GM19035 (cell line): ENCODE measurements around the gene AGAP1.

Experiments used
- ATAC-seq: cut with Tn5 transposase; IDR thresholded peaks from one replicate; pipeline ENCODE4 v1.9.1; 2021; ENCODE audit not compliant: unreplicated experiment

AGAP1 gene

GRCh38 chr2:236106761-236107160 lies 612.9 kb downstream of the AGAP1 start:
- no peak for ATAC-seq

- no peak for ATAC-seq
Measured at GRCh38 chr2:236107536-236107935, 613.7 kb downstream of the AGAP1 start.

- ATAC-seq, result no peak
Measured at GRCh38 chr2:236107942-236108625, 614.2 kb downstream of the AGAP1 start.

DNA sequence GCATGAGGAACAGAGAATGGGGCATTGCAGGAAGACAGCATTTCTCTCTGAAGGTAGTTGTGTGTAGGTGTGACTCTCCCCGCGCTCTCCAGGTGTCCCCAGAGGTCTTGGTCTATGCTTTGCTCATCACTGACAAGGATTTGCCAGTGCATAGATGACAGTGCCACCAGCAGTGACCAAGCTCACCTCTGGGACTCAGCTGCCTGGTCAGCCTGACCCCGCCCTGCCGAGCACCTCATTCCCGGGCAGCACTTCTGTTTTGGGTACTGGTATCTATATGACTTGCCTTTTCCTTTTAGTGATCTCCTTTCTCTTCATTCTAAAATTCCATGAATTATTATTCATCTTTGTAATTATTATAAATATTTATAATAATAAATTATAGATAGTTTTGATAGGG lies 615.2 kb downstream of the AGAP1 start:
- no peak for ATAC-seq

DNA sequence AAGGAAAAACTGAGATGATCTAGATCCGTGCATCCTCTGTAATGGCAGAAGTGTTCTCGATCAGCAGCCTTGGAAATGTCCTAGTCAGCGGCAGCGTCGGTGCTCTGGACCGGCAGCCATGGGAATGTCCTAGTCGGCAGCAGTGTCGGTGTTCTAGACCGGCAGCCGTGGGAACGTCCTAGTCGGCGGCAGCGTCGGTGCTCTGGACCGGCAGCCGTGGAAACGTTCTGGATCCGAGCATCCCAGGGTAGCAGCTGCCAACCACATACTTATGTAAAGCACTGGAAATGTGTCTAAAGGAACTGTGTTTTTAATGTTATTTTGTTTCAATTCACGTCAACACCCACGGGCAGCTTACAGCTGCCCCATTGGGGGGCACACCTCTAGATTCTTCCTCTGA lies 615.6 kb downstream of the AGAP1 start:
- ATAC-seq, result no peak

DNA sequence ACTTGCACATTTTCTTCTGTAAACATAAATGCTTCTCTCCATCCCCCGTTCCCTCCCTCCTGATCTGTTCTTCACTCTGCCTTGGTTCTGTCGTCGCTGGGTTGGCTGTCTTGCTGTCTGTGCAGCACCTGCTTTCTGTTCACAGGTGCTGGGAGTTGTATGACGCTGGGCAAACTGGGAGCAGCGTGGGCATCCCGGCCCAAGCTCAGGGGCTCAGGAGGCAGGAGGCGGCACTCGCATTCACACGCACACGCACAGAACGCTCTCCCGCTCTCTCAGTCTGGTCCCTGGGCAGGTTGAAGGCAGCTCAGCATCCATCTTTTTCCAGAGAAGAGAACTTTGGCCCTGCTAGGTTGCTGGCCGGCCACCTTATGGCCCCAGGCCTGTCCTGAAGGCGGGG lies 618.6 kb downstream of the AGAP1 start:
- no peak for ATAC-seq

GRCh38 chr2:236113425-236113824 lies 619.6 kb downstream of the AGAP1 start:
- no peak for ATAC-seq

GRCh38 chr2:236113948-236114347 lies 620.1 kb downstream of the AGAP1 start:
- ATAC-seq, result no peak

- no peak for ATAC-seq
Measured at GRCh38 chr2:236114959-236115358, 621.1 kb downstream of the AGAP1 start.

DNA sequence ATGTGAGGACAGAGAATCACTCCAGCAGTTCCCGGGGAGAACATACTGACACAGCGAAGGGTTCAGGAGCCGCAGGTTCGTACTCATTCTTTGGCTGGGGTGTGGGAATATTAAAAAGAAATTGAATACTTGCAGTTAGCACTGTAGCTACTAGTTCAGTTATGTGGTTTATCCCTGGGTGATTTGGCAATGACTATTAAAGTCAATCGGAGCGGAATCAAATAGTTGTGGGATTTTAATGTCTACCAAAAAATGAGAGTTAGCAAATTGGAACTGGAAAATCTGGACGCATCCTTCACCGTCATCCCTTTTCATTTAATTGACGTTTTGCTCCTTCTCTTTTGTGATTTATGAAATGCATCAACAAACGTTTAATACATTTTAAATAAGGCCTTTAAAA lies 623.6 kb downstream of the AGAP1 start:
- ATAC-seq, result no peak

GRCh38 chr2:236117861-236118269 lies 624.0 kb downstream of the AGAP1 start:
- no peak for ATAC-seq

GRCh38 chr2:236119003-236119402 lies 625.2 kb downstream of the AGAP1 start:
- ATAC-seq, result no peak

GRCh38 chr2:236119476-236119875 lies 625.6 kb downstream of the AGAP1 start:
- ATAC-seq, result no peak

DNA sequence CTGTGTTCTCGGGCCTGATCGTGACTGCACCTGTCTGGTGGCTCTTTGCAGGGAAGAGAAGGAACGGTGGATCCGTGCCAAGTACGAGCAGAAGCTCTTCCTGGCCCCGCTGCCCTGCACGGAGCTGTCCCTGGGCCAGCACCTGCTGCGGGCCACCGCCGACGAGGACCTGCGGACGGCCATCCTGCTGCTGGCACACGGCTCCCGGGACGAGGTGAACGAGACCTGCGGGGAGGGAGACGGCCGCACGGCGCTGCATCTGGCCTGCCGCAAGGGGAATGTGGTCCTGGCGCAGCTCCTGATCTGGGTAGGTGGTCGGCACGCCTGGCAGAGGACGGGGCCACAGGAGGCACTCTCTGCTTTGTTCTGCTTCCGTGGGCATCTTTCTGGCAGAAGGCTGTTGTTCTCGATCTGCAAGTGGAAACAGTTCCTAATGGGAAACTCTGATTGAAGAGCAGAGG lies 626.3 kb downstream of the AGAP1 start:
- ATAC-seq, result no peak

- no peak for ATAC-seq
Measured at GRCh38 chr2:236120829-236121228, 627.0 kb downstream of the AGAP1 start.

DNA sequence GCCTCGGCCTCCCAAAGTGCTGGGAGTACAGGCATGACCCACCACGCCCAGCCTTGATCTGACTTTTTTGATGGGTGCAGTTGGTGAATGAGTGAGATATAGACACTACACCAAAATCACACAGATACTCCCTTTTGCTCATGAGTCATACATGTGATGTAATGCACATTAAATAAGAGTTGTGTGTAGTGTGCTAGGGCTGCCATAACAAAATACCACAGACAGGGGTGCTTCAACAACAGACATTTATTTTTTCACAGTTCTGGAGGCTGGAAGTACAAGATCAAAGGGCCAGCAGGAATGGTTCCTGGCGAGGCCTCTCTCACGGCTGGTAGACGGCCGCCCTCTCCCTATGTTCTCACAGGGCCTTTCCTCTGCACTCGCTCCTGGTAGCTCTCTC lies 627.7 kb downstream of the AGAP1 start:
- no peak for ATAC-seq

DNA sequence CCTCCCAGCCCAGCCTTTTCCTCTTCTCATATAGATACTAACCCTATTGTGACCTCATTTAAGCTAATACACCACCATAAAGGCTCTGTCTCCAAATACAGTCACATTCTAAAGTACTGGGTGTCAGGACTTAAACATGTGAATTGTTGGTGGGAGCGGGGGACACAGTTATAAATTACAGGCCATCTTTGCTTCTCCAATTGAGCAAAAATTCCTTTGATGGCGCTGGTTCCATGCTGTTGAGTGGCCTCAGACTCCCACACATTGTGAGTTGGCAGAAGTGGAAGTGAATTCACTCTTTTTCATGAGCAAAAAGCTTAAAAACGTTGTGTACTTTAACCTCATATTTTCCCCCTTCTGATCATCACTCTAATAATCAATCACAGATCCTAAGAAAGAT lies 628.4 kb downstream of the AGAP1 start:
- ATAC-seq, result no peak

- no peak for ATAC-seq
Measured at GRCh38 chr2:236123716-236124115, 629.9 kb downstream of the AGAP1 start.

DNA sequence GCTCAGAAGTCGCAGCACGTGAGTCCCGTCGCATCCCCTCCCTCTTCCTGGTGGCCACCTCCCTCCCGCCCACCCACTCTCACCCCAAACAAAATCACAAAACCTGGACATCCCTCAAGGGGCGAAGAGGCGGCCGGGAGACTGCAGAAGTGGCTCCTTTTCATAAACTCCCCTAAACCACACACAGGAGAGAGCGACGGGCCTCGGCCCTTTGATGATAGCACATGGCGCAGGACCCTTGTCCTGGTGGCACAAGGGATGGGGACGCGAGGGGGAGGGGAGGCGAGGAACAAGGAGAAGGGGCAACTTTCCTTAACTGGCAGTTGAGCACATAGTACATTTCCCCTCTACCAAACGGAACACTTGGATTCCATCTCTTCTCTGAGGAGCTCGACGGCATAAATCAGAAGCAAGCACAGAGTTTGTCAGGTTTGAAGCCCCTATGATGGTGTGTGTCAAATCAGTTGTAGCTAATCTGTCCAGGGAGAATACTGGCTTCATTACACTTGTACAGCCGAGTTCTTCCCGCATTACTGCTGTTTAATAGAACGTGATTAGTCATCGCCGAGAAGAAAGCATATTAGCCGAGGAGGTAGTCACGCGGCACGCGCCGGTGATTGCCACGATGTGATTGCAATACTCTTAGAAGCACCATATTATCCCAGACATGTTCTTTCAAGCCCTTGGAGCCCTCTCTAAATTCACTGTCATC lies 630.5 kb downstream of the AGAP1 start:
- ATAC-seq, result no peak

- ATAC-seq, result no peak
Measured at GRCh38 chr2:236125541-236125940, 631.7 kb downstream of the AGAP1 start.

DNA sequence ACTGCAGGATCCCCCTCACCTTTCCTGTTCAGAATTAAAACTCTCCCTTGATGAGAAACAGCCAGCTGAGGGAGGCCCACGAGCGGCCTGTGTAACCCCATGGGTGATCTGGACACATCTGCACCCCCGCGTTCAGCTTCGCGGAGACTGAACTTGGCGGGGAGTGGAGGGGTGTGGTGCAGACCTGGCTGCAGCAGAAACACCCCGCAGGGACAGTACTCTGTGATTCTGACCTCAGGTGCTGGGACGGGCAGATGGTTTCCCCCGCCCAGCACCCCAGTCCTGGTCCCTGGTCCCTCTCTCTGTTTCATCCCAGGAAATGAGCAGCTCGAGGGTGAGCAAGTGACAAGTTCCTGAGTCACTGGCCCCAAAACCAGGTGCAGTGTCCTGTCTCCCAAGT lies 633.2 kb downstream of the AGAP1 start:
- ATAC-seq, result no peak

DNA sequence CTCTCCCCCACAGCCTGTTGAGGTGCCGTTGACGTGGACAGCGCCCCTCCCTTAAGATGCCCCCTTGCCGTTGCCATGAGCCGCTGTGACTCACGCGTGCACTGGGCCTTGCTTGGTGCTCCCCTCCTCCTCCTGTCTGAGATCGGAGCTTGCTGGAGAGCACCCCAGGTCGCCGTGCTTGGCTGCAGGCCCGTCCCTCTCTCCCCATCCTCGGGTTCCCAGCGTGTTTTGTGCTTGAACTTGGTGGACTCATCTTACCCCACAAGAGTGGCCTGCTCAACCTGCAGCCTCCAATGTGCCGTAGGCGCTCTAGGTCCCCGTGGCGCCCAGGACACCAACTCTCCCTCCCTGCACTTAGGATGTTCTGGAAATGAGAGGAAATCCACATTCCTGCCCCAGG lies 634.5 kb downstream of the AGAP1 start:
- no peak for ATAC-seq

- ATAC-seq, result no peak
Measured at GRCh38 chr2:236129935-236130334, 636.1 kb downstream of the AGAP1 start.
